BLaER1 treated with 17β-estradiol and CSF1 and Interleukin-3, amounts not matched to agents 10 nM and 100 nM (cell line): Measurements from ENCODE around the gene IL37.
"Not testable (repeated sequence)": the region's sequence is repeated elsewhere in the genome, so short reads cannot be mapped to it uniquely, and the experiment has no call there.

ENCODE experiments used
- H3K27ac ChIP-seq, 11 experiments: shearing (Covaris generic); formaldehyde crosslinking; 2 replicates each; pipeline ENCODE4 v1.8.1; 2022
- H3K27me3 ChIP-seq, 11 experiments: shearing (Covaris generic); formaldehyde crosslinking; 2 replicates each; pipeline ENCODE4 v1.8.1; 2022
- H3K36me3 ChIP-seq, 11 experiments: shearing (Covaris generic); formaldehyde crosslinking; 2 replicates each; pipeline ENCODE4 v1.8.1; 2022
- H3K4me1 ChIP-seq, 10 experiments: shearing (Covaris generic); formaldehyde crosslinking; 2 replicates each; pipeline ENCODE4 v1.8.1; 2022
- H3K4me2 ChIP-seq, 11 experiments: shearing (Covaris generic); formaldehyde crosslinking; 2 replicates each; pipeline ENCODE4 v1.8.1; 2022
- H3K4me3 ChIP-seq, 10 experiments: shearing (Covaris generic); formaldehyde crosslinking; 2 replicates each; pipeline ENCODE4 v1.8.1; 2022
- H3K9ac ChIP-seq, 11 experiments: shearing (Covaris generic); formaldehyde crosslinking; 2 replicates each; pipeline ENCODE4 v1.8.1; 2022
- H3K9me3 ChIP-seq, 11 experiments: shearing (Covaris generic); formaldehyde crosslinking; replicated peaks in 1 of 11; 2 replicates each; pipeline ENCODE4 v1.8.1; 2022
- H4K20me1 ChIP-seq, 11 experiments: shearing (Covaris generic); formaldehyde crosslinking; 2 replicates each; pipeline ENCODE4 v1.8.1; 2022
- Cebpa-rat ChIP-seq, 11 experiments: shearing (Covaris generic); IDR thresholded peaks; 2 replicates each; pipeline ENCODE4 v1.8.1; 2022

The IL37 gene

DNA sequence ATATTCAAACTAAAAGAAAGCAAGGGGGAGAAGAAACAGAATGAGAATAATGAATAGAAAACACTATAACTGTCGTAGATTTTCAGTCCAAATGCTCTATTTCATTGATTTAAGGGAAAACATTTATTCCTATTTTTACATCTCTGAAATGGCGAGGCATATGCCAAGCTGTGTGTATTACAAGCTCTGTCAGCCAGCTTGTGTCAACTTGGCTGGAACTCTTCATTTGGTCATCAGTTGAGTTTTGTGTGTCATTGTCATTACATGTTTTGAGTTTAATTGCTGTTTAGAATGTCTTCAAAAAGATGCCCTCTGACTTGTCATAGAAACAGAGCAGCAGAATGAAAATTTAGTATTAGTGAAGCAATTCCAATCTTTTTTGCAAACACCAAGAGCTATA, 8.1 kb upstream of the IL37 start:
- no peak overlapping the region for H3K27ac ChIP-seq

DNA sequence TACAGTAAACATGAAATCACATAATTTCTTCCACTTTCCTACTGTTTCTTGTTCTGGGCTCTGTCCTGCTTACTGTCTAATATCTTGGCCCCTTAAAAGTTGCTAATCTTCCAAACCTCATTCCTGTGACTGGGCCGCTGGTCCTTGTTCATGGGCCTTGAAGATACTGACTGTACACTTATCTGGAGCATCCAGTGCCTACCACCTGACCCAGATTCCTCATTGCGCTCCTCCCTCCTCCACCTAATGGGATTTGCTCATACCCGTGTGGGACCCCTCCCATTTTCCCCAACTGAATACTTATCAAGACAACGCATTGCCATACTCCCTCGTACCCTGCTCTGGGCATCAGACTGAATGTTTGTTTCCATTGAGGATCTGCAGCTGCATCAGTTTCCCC, 6.1 kb upstream of the IL37 start:
- Histone ChIP-seq H3K9ac (no peak overlapping the region), H3K27me3 (no peaks in the 10 kb centered on the region), H3K36me3 (no peaks in the 10 kb centered on the region; a peak in 1 of 22 replicates), H3K4me2 (no peak overlapping the region), H3K4me3 (no peak overlapping the region), H4K20me1 (no peaks in the 10 kb centered on the region), H3K27ac (no peak overlapping the region), H3K9me3 (peaks cover 7 to 14% (median 9%) of the 10 kb centered on the region in 11 experiments; a peak in 15 of 22 replicates), H3K4me1 (peaks cover 0 to 10% (median 0%) of the 10 kb centered on the region in 10 experiments; a peak in 4 of 20 replicates)
- TF ChIP-seq Cebpa-rat (IDR thresholded peaks at IDR 0.05): no peak

More for the DNA sequence above, 8.1 kb upstream of the IL37 start:
- H3K27me3 ChIP-seq: no peaks in the 10 kb centered on the region
- peaks cover 0 to 6% (median 0%) of the 10 kb centered on the region in 10 experiments; a peak in 2 of 20 replicates for H3K4me1 ChIP-seq
- no peaks in the 10 kb centered on the region for H4K20me1 ChIP-seq
- H3K9ac ChIP-seq: no peak overlapping the region
- no peak for TF ChIP-seq Cebpa-rat (IDR thresholded peaks at IDR 0.05)
- no peak overlapping the region for H3K4me2 ChIP-seq
- H3K4me3 ChIP-seq: no peak overlapping the region
- no peaks in the 10 kb centered on the region for H3K36me3 ChIP-seq
- H3K9me3 ChIP-seq: peaks cover 0 to 12% (median 0%) of the 10 kb centered on the region in 11 experiments; a peak in 4 of 22 replicates

DNA sequence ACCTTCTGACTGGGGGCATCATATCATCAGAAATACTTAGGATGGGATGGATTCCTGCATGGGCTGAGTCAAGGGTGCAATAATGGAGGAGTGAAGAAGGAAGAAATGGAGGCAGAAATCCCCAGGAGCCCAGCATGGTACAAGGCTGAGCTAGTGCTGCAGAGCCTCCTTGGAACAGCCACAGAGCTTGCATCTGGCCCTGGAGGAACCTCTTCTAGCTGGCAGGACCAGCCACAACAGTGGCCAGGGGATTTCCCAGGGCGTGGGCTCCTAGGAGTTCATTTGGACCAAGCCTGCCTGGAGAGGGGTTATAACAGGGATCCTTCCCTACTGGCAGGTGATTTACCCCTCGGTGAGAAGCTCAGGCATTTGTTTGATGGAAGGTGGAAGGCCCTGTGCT, 4.7 kb upstream of the IL37 start:
- no peak overlapping the region for H3K27ac ChIP-seq
- no peak overlapping the region for H3K9ac ChIP-seq
- H3K4me2 ChIP-seq: peak overlapping the region in 2 of 11 experiments; percentile 33 to 34; a peak in 2 of 22 replicates
- peaks cover 7 to 10% (median 9%) of the 10 kb centered on the region in 11 experiments; a peak in 15 of 22 replicates for H3K9me3 ChIP-seq
- no peak for TF ChIP-seq Cebpa-rat (IDR thresholded peaks at IDR 0.05)
- no peak overlapping the region for H3K4me3 ChIP-seq
- no peaks in the 10 kb centered on the region for H4K20me1 ChIP-seq
- H3K27me3 ChIP-seq: no peaks in the 10 kb centered on the region
- H3K36me3 ChIP-seq: no peaks in the 10 kb centered on the region; a peak in 1 of 22 replicates
- H3K4me1 ChIP-seq: peaks cover 0 to 10% (median 0%) of the 10 kb centered on the region in 10 experiments; a peak in 4 of 20 replicates

DNA sequence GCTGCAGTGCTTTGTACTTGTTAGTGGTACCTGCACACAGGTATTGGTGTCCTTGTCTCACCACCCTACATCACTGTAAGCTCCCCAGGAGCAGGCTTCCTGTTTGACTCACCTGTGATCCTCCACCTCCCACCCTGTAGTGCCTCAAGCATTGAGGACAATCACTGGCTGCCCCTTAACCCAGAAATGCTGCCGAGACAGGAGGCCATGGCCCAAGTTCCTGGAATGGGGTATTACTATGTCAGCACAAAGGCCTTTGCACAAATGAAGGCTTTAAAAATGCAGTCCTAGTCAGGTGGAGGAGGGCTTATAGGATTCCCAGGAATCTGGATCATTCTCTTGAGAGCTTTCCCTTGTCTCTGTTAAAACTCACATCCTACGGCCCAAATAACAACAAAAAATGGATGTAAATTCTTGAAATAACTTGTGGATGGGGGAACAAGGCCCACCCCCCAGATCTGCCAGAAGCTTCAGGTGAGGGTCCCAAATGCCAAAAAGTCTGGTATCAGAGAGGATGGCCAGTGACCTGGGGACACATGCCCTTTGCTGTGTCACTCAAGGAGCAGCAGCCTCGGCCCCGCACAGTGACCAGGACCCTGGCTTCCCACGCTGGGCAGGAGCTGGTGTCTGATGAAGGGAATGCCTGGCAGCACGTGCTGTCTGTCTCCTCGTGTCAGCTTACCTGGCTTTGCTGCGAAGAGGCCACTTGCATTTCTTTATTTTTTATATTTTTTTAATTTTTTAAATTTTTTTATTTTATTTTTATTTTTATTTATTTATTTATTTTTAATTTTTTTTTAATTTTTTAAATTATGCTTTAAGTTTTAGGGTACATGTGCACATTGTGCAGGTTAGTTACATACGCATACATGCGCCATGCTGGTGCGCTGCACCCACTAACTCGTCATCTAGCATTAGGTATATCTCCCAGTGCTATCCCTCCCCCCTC, 3.7 kb upstream of the IL37 start:
- H3K4me3 ChIP-seq: no peak overlapping the region
- peaks cover 7 to 10% (median 9%) of the 10 kb centered on the region in 11 experiments; a peak in 15 of 22 replicates for H3K9me3 ChIP-seq
- H3K9ac ChIP-seq: no peak overlapping the region
- H3K27me3 ChIP-seq: no peaks in the 10 kb centered on the region
- no peaks in the 10 kb centered on the region; a peak in 1 of 22 replicates for H3K36me3 ChIP-seq
- no peak for TF ChIP-seq Cebpa-rat (IDR thresholded peaks at IDR 0.05)
- no peak overlapping the region for H3K27ac ChIP-seq
- H3K4me2 ChIP-seq: no peak overlapping the region; a peak in 1 of 22 replicates
- H4K20me1 ChIP-seq: no peaks in the 10 kb centered on the region
- H3K4me1 ChIP-seq: peaks cover 0 to 10% (median 0%) of the 10 kb centered on the region in 10 experiments; a peak in 4 of 20 replicates

DNA sequence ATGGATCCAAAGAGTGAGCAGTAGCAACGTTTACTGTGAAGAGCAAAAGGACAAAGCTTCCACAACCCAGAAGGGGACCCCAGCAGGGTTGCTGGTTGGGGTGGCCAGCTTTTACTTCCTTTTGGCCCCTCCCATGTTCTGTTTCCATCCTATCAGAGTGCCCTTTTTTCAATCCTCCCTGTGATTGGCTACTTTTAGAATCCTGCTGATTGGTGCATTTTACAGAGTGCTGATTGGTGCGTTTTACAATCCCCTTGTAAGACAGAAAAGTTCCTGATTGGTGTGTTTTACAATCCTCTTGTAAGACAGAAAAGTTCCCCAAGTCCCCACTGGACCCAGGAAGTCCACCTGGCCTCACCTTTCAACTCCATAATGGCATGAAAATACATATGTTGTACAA, 2.4 kb upstream of the IL37 start:
- not testable (repeated sequence) for H3K4me1 ChIP-seq, H3K4me3 ChIP-seq, H3K27me3 ChIP-seq, H3K9me3 ChIP-seq, H3K4me2 ChIP-seq, H3K27ac ChIP-seq, H3K36me3 ChIP-seq, H4K20me1 ChIP-seq, H3K9ac ChIP-seq

DNA sequence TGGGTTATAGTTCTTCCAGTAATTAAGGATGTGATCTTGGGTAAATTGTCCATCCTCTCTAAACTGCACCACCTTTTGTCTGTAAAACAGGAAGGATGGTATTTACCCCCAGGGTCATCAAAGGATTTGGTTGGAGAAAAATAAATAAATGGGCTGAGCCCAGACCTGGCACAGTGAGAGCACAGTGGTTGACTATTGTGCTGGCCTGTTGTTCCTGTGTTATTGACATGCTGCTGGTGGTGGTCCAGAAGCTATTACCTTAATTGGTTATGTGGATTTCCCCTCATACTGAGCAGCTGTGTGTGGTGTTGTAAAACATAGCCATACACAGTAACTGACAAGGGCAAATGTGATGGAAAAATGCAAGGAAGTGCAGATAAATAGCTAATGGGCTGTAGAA, 746 bp upstream of the IL37 start:
- Histone ChIP-seq H3K4me2 (no peak overlapping the region), H3K4me1 (peaks cover 0 to 10% (median 0%) of the 10 kb centered on the region in 10 experiments; a peak in 4 of 20 replicates), H3K9me3 (peaks cover 7 to 10% (median 9%) of the 10 kb centered on the region in 11 experiments; a peak in 15 of 22 replicates), H3K9ac (no peak overlapping the region), H3K27me3 (no peaks in the 10 kb centered on the region), H3K36me3 (no peaks in the 10 kb centered on the region; a peak in 1 of 22 replicates), H3K4me3 (no peak overlapping the region), H3K27ac (no peak overlapping the region), H4K20me1 (no peaks in the 10 kb centered on the region)
- TF ChIP-seq Cebpa-rat (IDR thresholded peaks at IDR 0.05): no peak

DNA sequence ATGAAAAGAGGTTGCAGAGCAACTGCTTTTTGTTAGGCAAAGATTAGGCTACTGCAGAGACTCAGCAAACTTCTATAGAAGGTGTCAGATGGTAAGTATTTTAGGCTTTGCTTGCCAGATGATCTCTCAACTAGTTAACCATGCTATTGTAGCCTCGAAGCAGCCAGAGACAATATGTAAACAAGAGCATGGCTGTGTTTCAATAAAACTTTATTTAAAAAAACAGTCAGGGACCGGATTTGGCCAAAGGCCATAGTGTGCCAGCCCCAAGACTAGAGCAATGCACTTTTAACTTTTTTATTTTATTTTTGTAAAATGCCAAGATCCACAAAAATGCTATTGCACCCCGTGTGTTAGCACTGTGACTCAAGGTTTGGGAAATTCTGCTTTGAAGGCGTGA, 1.4 kb downstream of the IL37 start:
- Histone ChIP-seq H3K27ac (no peak overlapping the region), H3K27me3 (no peaks in the 10 kb centered on the region), H3K4me1 (peaks cover 0 to 4% (median 0%) of the 10 kb centered on the region in 10 experiments; a peak in 3 of 20 replicates), H3K36me3 (no peaks in the 10 kb centered on the region; a peak in 1 of 22 replicates), H3K4me2 (no peak overlapping the region), H3K9me3 (peaks cover 7 to 10% (median 9%) of the 10 kb centered on the region in 11 experiments; a peak in 15 of 22 replicates), H4K20me1 (no peaks in the 10 kb centered on the region), H3K9ac (no peak overlapping the region), H3K4me3 (no peak overlapping the region)
- TF ChIP-seq Cebpa-rat (IDR thresholded peaks at IDR 0.05): no peak

DNA sequence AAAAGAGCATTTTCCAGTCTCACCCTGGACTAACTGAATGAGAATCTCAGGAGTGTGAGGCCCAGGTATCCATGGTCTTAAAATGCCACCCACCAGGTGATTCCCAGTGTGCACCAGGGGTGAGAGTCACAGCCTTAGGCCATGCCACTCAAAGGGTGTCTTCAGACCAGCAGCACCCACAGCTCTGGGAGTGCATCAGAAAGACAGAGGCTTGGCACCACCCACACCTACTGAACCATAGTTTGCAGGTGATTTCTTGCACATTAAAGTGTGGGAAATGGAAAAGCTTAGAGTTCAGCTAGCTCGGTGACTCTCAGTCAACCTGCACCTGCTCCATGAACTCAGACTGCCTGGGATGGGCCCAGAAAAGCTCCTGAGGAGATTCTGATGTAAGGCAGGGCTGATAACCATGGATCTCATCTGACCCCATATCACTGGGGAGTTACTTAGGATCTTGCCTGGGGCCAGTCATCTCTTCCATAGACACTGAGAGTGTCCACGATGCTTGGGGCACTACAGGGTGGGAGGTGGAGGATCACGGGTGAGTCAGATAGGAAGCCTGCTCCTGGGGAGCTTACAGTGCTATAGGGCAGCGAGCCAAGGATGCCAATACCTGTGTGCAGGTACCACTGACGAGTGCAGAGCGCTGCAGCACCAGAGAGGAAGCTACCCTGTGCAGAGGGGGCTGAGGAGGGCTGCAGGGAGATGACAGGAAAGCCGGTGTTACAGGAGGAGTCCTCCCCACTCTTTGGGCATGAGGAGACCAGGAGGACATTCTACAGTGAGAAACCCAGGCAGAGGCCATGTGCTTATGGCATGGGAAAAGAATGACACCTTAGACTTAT, 4.6 kb downstream of the IL37 start:
- Histone ChIP-seq H3K36me3 (no peaks in the 10 kb centered on the region; a peak in 1 of 22 replicates), H3K27ac (no peak overlapping the region), H3K4me2 (no peak overlapping the region), H3K4me3 (no peak overlapping the region), H3K27me3 (no peaks in the 10 kb centered on the region), H3K9ac (no peak overlapping the region), H3K9me3 (peaks cover 0 to 7% (median 0%) of the 10 kb centered on the region in 11 experiments; a peak in 4 of 22 replicates), H4K20me1 (no peaks in the 10 kb centered on the region), H3K4me1 (peaks cover 0 to 4% (median 0%) of the 10 kb centered on the region in 10 experiments; a peak in 2 of 20 replicates)
- no peak for TF ChIP-seq Cebpa-rat (IDR thresholded peaks at IDR 0.05)

DNA sequence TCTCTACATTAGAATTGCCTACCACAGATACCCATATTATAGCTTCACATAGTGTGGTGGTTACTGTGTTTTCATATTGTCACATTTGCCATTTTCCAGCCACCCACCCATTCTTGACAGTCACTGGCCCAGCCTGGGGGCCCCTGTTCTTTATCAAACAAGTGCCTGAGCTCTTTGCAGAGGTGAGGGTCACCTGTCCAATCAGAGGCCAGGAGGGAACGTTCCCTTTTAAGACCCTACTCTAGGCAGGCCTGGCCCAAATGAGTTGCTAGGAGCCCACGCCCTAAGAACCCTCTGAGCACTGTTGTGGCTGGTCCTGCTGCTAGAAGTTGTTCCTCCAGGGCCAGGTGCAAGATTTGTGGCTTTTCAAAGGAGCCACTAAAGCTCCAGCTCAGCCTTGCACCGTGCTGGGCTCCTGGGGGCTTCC, 5.2 kb downstream of the IL37 start:
- Histone ChIP-seq H3K9ac (no peak overlapping the region), H3K27me3 (no peaks in the 10 kb centered on the region), H3K27ac (no peak overlapping the region), H3K4me3 (no peak overlapping the region), H3K9me3 (peaks cover 0 to 7% (median 0%) of the 10 kb centered on the region in 11 experiments; a peak in 4 of 22 replicates), H3K4me2 (no peak overlapping the region), H4K20me1 (no peaks in the 10 kb centered on the region), H3K36me3 (no peaks in the 10 kb centered on the region; a peak in 1 of 22 replicates), H3K4me1 (peaks cover 0 to 10% (median 0%) of the 10 kb centered on the region in 10 experiments; a peak in 5 of 20 replicates)
- TF ChIP-seq Cebpa-rat (IDR thresholded peaks at IDR 0.05): no peak
